Thymus (tissue), 11 donors: ENCODE measurements around the gene GAPVD1. TPM values are rescaled to one million over a fixed set of nuclear protein-coding genes. Genes with fewer than 3 reads are reported as not detected.

Experiments used
- DNase-seq, 9 donors: peaks; one replicate each; pipeline ENCODE4 v3.0.0-alpha.2; 2013; ENCODE audit warnings: low spot score in 9 of 9, low read depth in 6 of 9, missing footprints in 1 of 9
- H3K27ac ChIP-seq, 2 donors: one replicate each; pipeline ENCODE4 v1.5.1; 2013; ENCODE audit warnings: control low read depth in 1 of 2, low read depth in 1 of 2, low read length in 1 of 2, mild to moderate bottlenecking in 1 of 2, moderate library complexity in 1 of 2
- H3K27me3 ChIP-seq, 2 donors: one replicate each; pipeline ENCODE4 v1.5.1; 2013; ENCODE audit warnings: low read length in 1 of 2; ENCODE audit not compliant: control insufficient read depth in 2 of 2, insufficient read depth in 1 of 2
- H3K36me3 ChIP-seq, 2 donors: one replicate each; pipeline ENCODE4 v1.5.1; 2013; ENCODE audit warnings: low read length in 1 of 2, mild to moderate bottlenecking in 1 of 2, moderate library complexity in 1 of 2; ENCODE audit not compliant: control insufficient read depth in 2 of 2, insufficient read depth in 2 of 2
- H3K4me1 ChIP-seq, 2 donors: one replicate each; pipeline ENCODE4 v1.5.1; 2013; ENCODE audit warnings: low read length in 2 of 2; ENCODE audit not compliant: control insufficient read depth in 2 of 2, insufficient read depth in 2 of 2
- H3K4me3 ChIP-seq, 2 donors: one replicate each; pipeline ENCODE4 v1.5.1; 2013; ENCODE audit warnings: low read length in 2 of 2, control low read depth in 1 of 2, mild to moderate bottlenecking in 1 of 2
- H3K9me3 ChIP-seq, 2 donors: one replicate each; pipeline ENCODE4 v1.5.1; 2013; ENCODE audit warnings: low read length in 1 of 2, mild to moderate bottlenecking in 1 of 2; ENCODE audit not compliant: control insufficient read depth in 2 of 2, insufficient read depth in 1 of 2
- WGBS: extraction: QIAGEN DNeasy Blood & Tissue Kit; methylation state at CpG from one replicate; pipeline ENCODE4 v1.1.7; 2013; 5-methylcytosine and 5-hydroxymethylcytosine counted together
- polyA plus RNA-seq: library from polyadenylated mRNA; stranded (reverse); fragments of 200-250 nt; gene quantifications from one replicate; pipeline ENCODE4 v1.2.3, GENCODE V29; 2013
- total RNA-seq: library from RNA; stranded (reverse); fragments of 120-200 nt; gene quantifications from one replicate; pipeline ENCODE4 v1.2.4, GENCODE V29; 2013
- donor health status: healthy.

GAPVD1 gene
- total and polyA plus RNA-seq, 2 donors, result 12.9 to 23.0 TPM

DNA sequence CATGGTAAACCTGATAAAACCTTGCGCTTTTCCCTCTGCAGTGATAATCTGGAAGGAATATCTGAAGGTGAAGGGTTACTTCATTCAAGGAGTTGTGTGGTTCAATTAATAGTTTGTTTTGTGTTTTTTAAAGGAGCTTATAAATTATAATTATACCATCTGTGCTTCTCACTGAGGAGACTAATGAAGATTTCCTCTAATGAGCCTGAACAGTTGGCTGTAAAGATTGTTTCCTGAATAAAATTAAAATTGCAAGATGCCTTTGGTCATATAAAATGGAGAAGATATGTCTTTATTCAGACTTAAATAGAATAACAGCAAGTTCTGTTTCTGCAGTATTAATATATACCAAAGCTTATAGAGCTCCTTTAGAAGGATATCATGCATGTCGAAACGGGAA, 59.9 kb downstream of the GAPVD1 start:
- no peak for DNase-seq
- WGBS, result 99% methylated on average over 3 of the region's 3 CpGs
- no peaks in the 10 kb centered on the region for H3K27me3 ChIP-seq
- H3K9me3 ChIP-seq, result peaks cover 0 to 11% of the 10 kb centered on the region in 2 donors
- no peaks in the 10 kb centered on the region for H3K4me1 ChIP-seq
- no peak overlapping the region for H3K4me3 ChIP-seq
- no peak overlapping the region for H3K27ac ChIP-seq
- peaks cover 15 to 26% of the 10 kb centered on the region in 2 donors for H3K36me3 ChIP-seq

GRCh38 chr9:125323615-125324014, 62.0 kb downstream of the GAPVD1 start:
- H3K36me3 ChIP-seq, result peaks cover 12 to 31% of the 10 kb centered on the region in 2 donors
- 98% methylated on average over 1 of the region's 1 CpG for WGBS
- no peak for DNase-seq

GRCh38 chr9:125325826-125326225, 64.2 kb downstream of the GAPVD1 start:
- no peak for DNase-seq
- Histone ChIP-seq H3K4me3 (no peak overlapping the region), H3K9me3 (no peaks in the 10 kb centered on the region), H3K27me3 (no peaks in the 10 kb centered on the region), H3K36me3 (peaks cover 19 to 38% of the 10 kb centered on the region in 2 donors), H3K27ac (no peak overlapping the region), H3K4me1 (no peaks in the 10 kb centered on the region)
- over 99% methylated on average over 2 of the region's 2 CpGs for WGBS

More at GRCh38 chr9:125323615-125324014, 62.0 kb downstream of the GAPVD1 start:
- Histone ChIP-seq H3K27ac (no peak overlapping the region), H3K4me3 (no peak overlapping the region), H3K4me1 (no peaks in the 10 kb centered on the region), H3K27me3 (no peaks in the 10 kb centered on the region), H3K9me3 (no peaks in the 10 kb centered on the region)

- DNase-seq, result no peak
- Histone ChIP-seq H3K36me3 (peaks cover 30 to 53% of the 10 kb centered on the region in 2 donors), H3K4me1 (no peaks in the 10 kb centered on the region), H3K27ac (no peak overlapping the region), H3K27me3 (no peaks in the 10 kb centered on the region), H3K9me3 (no peaks in the 10 kb centered on the region), H3K4me3 (no peak overlapping the region)
Observed at GRCh38 chr9:125329978-125330377, 68.4 kb downstream of the GAPVD1 start.

DNA sequence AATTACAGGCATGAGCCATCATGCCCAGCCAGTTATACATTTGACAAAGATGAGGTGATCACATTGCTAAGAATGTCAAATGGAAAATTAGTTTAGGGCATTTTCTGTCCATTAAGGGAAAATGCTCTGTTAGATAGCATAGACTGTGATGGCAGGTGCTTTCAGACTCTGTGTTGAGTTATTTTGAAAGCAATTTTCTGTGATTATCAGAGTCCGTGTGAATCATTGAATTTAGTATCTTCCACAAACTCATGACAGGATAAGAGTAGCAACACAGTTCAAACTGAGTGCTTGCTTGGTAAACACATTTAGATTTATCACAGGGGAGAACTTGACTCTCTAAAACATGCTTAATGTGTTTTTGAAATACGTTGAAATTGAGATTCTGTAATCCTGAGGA, 69.0 kb downstream of the GAPVD1 start:
- H3K9me3 ChIP-seq, result no peaks in the 10 kb centered on the region
- no peak overlapping the region for H3K27ac ChIP-seq
- no peak for DNase-seq
- no peaks in the 10 kb centered on the region for H3K27me3 ChIP-seq
- H3K4me3 ChIP-seq, result no peak overlapping the region
- peaks cover 30 to 49% of the 10 kb centered on the region in 2 donors for H3K36me3 ChIP-seq
- no peaks in the 10 kb centered on the region for H3K4me1 ChIP-seq
- WGBS, result 92% methylated on average over 2 of the region's 2 CpGs

GRCh38 chr9:125332527-125332926, 70.9 kb downstream of the GAPVD1 start:
- H3K9me3 ChIP-seq, result no peaks in the 10 kb centered on the region
- H3K27me3 ChIP-seq, result no peaks in the 10 kb centered on the region
- no peaks in the 10 kb centered on the region for H3K4me1 ChIP-seq
- H3K36me3 ChIP-seq, result peaks cover 27 to 40% of the 10 kb centered on the region in 2 donors
- no peak overlapping the region for H3K27ac ChIP-seq
- WGBS, result 83% methylated on average over 3 of the region's 3 CpGs
- DNase-seq, result no peak
- no peak overlapping the region for H3K4me3 ChIP-seq

- Histone ChIP-seq H3K27me3 (no peaks in the 10 kb centered on the region), H3K4me1 (no peaks in the 10 kb centered on the region), H3K36me3 (peaks cover 30 to 46% of the 10 kb centered on the region in 2 donors), H3K4me3 (no peak overlapping the region), H3K27ac (no peak overlapping the region), H3K9me3 (no peaks in the 10 kb centered on the region)
- no peak for DNase-seq
- 99% methylated on average over 8 of the region's 8 CpGs for WGBS
Observed at GRCh38 chr9:125337236-125337635, 75.6 kb downstream of the GAPVD1 start.

DNA sequence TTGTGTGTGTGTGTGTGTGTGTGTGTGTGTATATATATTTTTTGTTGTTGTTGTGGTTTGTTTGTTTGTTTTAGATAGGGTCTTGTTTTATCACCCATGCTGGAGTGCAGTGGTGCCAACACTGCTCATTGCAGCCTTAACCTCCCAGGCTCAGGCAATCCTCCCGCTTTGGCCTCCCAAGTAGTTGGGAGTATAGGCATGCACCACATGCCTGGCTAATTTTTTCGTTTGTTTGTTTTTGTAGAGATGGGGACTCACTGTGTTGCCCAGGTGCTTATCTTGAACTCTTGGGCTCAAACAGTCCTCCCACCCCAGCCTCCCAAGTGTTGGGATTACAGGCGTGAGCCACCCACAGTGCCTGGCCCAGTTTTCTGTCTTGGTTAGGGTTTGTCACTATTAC, 77.3 kb downstream of the GAPVD1 start:
- H3K9me3 ChIP-seq, result no peaks in the 10 kb centered on the region
- H3K36me3 ChIP-seq, result peaks cover 24 to 41% of the 10 kb centered on the region in 2 donors
- H3K4me3 ChIP-seq, result no peak overlapping the region
- no peak overlapping the region for H3K27ac ChIP-seq
- 97% methylated on average over 3 of the region's 3 CpGs for WGBS
- H3K4me1 ChIP-seq, result no peaks in the 10 kb centered on the region
- no peaks in the 10 kb centered on the region for H3K27me3 ChIP-seq
- DNase-seq, result no peak

- WGBS, result 98% methylated on average over 4 of the region's 4 CpGs
- H3K4me3 ChIP-seq, result no peak overlapping the region
- H3K27me3 ChIP-seq, result no peaks in the 10 kb centered on the region
- DNase-seq, result no peak
- H3K27ac ChIP-seq, result no peak overlapping the region
- H3K9me3 ChIP-seq, result no peaks in the 10 kb centered on the region
- no peaks in the 10 kb centered on the region for H3K4me1 ChIP-seq
- H3K36me3 ChIP-seq, result peaks cover 24 to 40% of the 10 kb centered on the region in 2 donors
Observed at GRCh38 chr9:125341566-125341965, 79.9 kb downstream of the GAPVD1 start.
